GM12891 (cell line): ENCODE results near the gene PLEKHA5.

Experiments
- POLR2AphosphoS5 ChIP-seq: IDR thresholded peaks from 2 replicates; pipeline ENCODE4 v1.6.1; 2011; ENCODE audit warnings: low read depth, low read length, control low read depth
- SPI1 ChIP-seq: IDR thresholded peaks from 2 replicates; pipeline ENCODE4 v1.6.1; 2011; ENCODE audit warnings: low read depth, low read length, control low read depth
- TAF1 ChIP-seq: IDR thresholded peaks from 2 replicates; pipeline ENCODE4 v1.6.1; 2011; ENCODE audit warnings: low read depth, low read length, control low read depth

DNA sequence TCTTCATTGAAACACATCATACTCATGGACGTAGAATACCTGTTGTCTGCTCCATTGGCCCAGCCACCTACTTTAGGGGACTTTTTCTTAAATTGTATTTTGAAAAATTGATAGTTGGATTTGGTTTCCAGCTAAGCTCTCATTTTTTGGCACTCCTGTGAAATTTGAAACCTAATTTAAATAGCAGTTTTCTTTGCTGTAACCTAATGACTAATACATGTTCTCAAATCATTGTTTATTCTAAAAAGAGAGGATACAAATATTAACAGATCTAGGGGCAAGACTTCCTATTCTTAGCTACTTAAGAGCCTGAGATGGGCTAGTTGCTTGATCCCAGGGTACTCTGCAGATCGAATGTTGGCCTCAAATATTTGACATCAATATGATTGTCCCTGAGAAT, 78.9 kb downstream of the PLEKHA5 start:
- TF ChIP-seq POLR2AphosphoS5 (no peak), SPI1 (no peak), TAF1 (no peak)
